Posterior vena cava (tissue), 2 donors: ENCODE data around the gene PNMA6A. TPM values are rescaled to one million over a fixed set of nuclear protein-coding genes. Genes with fewer than 3 reads are reported as not detected.
"Not testable (repeated sequence)": the region's sequence is repeated elsewhere in the genome, so short reads cannot be mapped to it uniquely, and the experiment has no call there.

Source experiments
- DNase-seq: peaks from one replicate; pipeline ENCODE4 v3.0.0-alpha.2; 2020; ENCODE audit warnings: low spot score
- intact Hi-C, 2 donors: fragments of 100-400 bp; cut with DNase I; formaldehyde crosslinking; loops; one replicate each; pipeline versions ENCODE4 v1.14.1 to v1.14.2; 2022 to 2023
- total RNA-seq, 2 donors: library from RNA; stranded (reverse); fragmentation: NEBNext Ultra II Directional; extraction: Animal tissue kit (Norgen Biotek cat#: 25700); gene quantifications; one replicate each; pipeline ENCODE4 v1.2.1, GENCODE V29; 2021
- donor health status: DM: yes; HTN: yes; CAD: no.
- donor health status: DM: yes; HTN: yes; CAD: no.

Gene PNMA6A
- total RNA-seq, 2 donors from 2014 or later = 1.4 to 1.5 TPM

GRCh38 chrX:153073331-153073730 is 1.1 kb downstream of the PNMA6A start:
- intact Hi-C loops, DNase-seq: not testable (repeated sequence)

DNA sequence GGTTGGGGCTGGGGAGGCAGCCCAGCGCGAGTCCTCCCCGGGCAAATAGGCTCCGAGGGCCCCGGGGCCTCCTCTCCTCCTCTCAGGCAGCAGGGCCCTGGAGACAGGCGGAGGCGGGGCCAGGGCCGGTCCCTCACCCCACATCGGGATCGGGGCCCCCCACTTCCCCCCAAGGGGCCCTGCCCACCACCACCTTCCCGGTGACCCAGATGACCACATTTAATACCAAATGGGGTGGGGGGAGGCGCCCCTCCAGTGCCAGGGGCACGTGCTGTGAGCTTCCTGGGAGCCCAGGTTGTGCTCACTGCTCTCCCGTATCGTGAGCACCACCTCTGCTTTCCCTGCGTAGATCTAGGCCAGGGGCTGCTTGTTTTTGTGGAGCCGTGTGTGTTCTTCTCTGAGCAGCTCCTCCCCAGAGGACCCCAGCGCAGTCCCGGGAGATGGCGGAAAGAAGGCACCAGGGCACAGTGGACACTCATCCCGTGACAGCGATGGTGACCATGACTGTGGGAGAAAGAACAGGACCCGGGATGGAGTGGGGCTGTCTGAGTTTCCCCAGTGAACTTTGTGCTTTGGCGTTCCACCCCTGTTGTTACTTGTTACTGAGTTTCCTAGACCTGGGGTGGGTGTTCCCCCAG is 2.1 kb downstream of the PNMA6A start:
- DNase-seq = no peak
- intact Hi-C loops = no loop called here

GRCh38 chrX:153074935-153075334 is 2.7 kb downstream of the PNMA6A start:
- intact Hi-C loops = no loop called here
- DNase-seq = no peak

DNA sequence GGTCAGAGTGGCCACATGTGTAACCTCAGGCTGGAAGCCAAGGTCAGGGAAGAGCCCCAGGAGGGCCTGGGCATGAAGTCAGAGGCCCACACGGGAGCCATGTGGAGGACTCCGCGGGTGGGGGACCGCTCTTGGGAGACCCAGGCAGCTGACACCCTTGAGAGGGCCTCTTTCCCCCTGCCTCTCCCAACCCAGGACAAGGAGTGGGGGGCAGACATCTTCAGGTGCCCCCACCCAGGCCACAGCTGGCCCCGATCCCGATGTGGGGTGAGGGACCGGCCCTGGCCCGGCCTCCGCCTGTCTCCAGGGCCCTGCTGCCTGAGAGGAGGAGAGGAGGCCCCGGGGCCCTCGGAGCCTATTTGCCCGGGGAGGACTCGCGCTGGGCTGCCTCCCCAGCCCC is 3.1 kb downstream of the PNMA6A start:
- intact Hi-C loops = no loop called here
- DNase-seq = no peak

DNA sequence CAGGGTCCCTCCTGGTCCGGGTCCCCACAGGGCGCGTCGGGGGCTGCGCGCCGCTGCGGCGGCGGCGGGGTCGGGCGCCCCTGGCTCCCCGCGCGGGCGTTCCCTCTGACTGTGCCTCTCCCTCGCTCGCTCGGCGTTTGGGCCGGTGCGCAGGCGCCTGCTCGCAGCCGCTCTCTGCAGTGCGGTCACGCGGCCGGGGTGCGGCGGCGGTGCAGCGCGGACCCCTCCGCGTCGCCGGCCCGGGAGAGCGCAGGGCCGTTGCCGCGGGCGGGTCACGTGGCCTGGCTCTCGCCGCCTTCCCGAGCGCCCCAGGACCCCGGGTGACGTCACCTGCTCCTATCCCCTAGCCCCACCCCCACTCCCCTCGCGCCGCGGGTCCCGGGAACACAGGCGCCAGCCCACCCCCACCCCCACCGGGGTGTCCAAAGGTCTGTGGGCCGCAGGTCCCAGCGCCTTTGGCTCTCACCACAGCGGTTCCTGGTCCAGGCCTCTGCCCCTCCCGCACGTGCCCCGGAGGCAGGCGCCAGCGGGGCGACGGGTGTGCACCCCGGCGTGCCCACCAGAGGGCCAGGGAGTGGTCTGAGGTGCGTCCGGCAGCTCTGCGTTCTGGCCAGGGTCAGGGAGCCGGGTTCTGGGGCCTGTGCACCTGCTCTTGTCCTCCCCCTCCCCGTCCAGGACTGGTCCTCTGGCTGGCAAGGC is 5.3 kb downstream of the PNMA6A start:
- intact Hi-C loops, DNase-seq: not testable (repeated sequence)

DNA sequence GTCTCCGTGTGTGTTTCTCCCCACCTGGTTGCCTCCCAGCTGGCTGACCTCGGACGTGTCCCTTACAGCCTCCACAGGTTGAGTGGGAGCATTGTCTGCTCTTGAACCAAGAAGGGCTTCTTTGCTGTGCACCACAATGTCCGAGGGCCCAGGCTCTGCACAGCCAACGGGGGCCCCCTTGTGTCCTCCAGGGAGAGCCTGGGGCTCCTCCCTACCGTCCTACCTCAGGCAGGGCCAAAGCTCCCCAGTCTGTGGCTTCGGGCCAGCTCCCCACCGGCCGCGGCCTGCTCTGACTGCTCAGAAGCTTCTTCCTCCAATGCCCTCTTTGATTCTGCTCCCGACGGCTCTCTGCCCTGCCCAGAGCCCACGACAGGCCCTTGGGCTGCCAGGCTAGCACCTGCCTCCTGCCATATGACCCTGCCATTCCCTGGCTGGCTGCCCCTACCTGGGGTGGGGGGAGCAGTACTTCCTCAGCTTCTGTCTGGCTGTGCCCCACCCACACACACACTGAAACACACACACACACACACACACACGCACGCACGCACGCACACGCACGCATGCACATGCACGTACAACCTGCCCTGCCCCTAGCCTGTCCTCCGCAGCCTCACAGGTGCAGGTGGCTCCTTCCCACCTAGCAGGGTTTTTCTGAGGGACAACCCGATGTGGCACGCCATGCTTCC is 11.1 kb downstream of the PNMA6A start:
- DNase-seq, intact Hi-C loops: not testable (repeated sequence)

DNA sequence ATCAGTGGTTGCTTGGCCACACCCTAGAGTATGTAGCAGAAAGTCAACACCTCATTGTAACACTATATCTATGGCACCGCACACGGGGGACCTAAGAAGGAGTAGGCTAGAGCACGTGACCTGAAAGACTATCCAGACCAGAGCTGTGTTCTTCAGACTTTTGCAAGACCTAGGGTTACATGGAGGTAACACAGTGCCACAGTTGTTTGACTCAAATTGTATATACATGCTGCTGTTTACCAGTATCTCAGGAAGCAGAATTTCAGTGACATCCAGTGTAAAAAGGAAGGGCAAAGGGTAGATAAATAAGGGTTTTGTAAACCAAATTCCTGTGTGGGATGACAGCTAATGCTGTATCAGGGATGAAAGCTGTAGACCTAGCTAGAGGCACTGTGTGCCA is 30.2 kb downstream of the PNMA6A start:
- DNase-seq = no peak
- intact Hi-C loops = no loop called here

DNA sequence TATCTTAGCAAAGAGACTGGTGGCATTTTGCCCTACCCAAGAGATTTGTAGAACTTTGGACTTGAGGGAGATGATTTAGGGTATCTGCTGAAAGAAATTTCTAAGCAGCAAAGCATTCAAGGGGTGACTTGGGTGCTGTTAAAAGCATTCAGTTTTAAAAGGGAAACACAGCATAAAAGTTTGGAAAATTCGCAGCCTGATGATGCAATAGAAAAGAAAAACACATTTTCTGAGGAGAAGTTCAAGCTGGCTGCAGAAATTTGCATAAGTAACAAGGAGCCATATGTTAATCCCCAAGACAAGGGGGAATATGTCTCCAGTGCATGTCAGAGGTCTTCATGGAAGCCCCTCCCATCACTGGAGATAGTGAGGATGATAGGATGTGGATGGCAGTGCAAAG is 32.7 kb downstream of the PNMA6A start:
- intact Hi-C loops, DNase-seq: not testable (repeated sequence)

GRCh38 chrX:153106092-153106801 is 34.0 kb downstream of the PNMA6A start:
- DNase-seq, intact Hi-C loops: not testable (repeated sequence)

GRCh38 chrX:153110735-153111134 is 38.5 kb downstream of the PNMA6A start:
- intact Hi-C loops = not testable (repeated sequence)

DNA sequence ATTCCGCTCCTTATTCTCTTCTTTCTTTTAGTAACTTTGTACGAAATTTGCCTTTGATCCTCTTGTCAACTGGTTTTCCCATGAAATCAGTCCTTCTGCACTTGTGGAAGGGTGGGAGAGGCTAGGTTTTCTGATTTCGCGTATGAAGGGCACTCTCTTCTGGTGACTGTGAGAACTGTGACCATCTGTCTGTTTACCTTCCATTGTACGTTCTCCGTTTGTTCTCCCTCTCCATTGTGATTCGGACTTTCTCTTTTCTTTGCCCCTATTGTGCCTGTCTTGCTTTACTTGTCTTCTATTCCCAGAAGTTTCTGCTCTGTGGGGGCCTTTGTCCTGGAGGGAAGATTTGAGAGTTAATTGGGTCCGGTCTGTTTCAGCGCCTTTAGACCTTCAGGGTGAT is 41.6 kb downstream of the PNMA6A start:
- intact Hi-C loops, DNase-seq: not testable (repeated sequence)

More at GRCh38 chrX:153110735-153111134, 38.5 kb downstream of the PNMA6A start:
- DNase-seq = not testable (repeated sequence)

DNA sequence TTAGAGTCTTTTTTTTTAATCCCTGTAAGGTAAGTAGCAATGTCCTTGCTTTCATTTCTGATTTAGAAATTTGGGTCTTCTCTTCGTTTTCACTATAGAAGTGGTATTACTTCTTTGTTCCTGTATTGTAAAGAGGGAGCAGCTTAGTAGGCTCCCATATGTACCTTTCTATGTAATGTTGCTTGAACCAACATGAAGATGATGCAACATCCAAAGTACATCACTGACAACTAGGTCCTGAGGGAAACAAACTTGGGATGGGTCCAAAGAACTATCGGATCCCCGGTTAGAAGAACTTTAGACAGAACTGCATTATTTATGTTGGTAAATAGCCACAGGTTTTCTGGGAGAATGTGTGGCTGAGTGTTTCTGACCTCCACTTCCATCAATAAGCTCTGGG is 45.5 kb downstream of the PNMA6A start:
- intact Hi-C loops = not testable (repeated sequence)

GRCh38 chrX:153120230-153120629 is 48.0 kb downstream of the PNMA6A start:
- intact Hi-C loops, DNase-seq: not testable (repeated sequence)

More for the DNA sequence above, 45.5 kb downstream of the PNMA6A start:
- not testable (repeated sequence) for DNase-seq

GRCh38 chrX:153123468-153123867 is 51.2 kb downstream of the PNMA6A start:
- intact Hi-C loops, DNase-seq: not testable (repeated sequence)

Other genes with a start within 250 kb of the PNMA6A start
- 10 to 100 TPM; 27.9 to 33.1 TPM for gene CETN2, start 241.7 kb upstream of the PNMA6A start, total RNA-seq
- gene NSDHL, start 241.4 kb upstream of the PNMA6A start, total RNA-seq = 10 to 100 TPM in 1 of 2 donors, 1 to 10 TPM in 1; 9.4 to 10.7 TPM
- 1 to 10 TPM; 2.8 to 7.9 TPM for gene ZNF185, start 174.4 kb upstream of the PNMA6A start, total RNA-seq
- gene PNMA5, start 78.3 kb upstream of the PNMA6A start, total RNA-seq = not detected
- under 1 TPM in 1 of 2 donors, not detected in 1; 0.14 TPM for gene PNMA3, start 16.0 kb upstream of the PNMA6A start, total RNA-seq
- not detected for gene MAGEA1, start 106.8 kb downstream of the PNMA6A start, total RNA-seq
- not detected for gene PNMA6F, start 249.3 kb downstream of the PNMA6A start, total RNA-seq